A204.1 (cell line): Measurements from ENCODE around the gene THBD.

Experiments used
- FAIRE-seq: peaks from 2 replicates; lab custom pipeline; 2012; peaks lifted over from hg19 to GRCh38; lab: Jason Lieb, UNC

THBD gene

DNA sequence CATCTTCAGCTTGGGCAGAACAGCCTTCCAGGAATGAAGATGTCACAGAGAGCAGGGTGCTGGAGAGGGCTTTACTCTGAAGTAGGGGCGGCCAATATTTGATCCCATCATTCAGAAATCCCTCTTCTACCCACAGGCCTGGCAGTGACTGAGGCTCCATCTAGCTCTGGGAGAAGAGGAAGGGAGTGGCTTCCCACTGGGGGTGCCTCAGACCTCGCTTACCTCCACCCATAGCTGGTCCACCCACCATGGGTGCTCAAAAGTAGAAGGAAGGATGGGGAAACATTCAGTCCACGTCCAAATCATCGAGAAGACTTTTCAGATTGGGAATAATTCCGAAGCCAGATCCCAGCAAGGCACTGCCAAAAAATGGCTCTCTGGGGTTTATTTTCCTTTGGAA is 11.8 kb upstream of the THBD start:
- no peak for FAIRE-seq

DNA sequence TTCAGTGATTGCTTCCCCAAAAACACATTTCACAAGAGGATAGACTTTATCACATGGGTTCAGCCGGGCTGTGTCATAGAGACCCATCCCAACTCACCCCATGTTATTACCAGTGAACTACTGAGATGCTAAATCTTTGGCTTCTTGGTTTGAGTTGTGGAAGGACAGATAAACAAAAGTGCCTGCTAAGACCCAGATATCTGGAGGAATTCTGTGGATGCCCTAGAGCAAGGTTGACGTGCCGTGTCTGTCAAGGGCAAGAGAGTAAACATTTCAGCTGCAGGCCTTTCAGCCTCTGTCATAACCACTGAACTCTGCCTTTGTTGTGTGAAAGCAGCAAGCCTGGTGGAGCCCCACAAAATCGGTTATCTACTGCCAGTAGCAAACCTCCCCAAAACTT is 11.2 kb upstream of the THBD start:
- no peak for FAIRE-seq

DNA sequence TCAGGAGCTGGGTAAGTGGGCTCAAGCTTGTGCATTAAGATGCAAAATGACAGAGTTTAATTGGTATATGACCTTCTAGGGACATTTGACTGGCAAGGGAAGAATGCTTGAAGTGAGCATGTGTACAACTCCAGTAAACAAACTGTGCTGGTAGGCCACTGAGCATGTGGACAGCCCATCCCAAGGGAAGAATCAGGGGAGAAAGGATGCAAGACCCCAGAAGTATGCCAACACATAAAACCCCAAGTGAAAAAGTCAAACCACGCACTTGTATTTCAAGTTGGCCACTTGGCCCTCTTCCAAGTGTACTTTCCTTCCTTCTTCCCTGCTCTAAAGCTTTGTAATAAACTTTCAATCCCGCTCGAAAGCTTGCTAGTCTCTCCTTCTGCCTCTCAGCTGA is 10.4 kb upstream of the THBD start:
- FAIRE-seq, result no peak

DNA sequence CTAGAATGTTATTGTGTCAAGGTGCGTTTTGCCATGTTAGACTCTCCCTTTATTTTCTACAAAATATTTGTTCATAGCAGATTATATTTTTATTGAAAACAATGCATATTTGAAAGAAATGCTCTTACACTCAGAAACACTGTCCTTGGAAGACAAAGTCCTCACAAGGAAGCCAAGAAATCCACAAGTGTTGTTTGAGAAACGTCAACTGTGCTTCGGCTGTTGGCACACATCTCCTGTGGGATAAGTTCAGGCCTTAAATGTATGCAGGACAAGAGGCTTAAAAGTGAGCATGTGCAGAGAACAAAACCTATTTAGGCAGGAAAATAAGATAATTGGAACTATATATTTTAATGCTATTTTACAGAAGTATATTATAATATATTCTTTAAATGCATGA is 9.5 kb upstream of the THBD start:
- no peak for FAIRE-seq

DNA sequence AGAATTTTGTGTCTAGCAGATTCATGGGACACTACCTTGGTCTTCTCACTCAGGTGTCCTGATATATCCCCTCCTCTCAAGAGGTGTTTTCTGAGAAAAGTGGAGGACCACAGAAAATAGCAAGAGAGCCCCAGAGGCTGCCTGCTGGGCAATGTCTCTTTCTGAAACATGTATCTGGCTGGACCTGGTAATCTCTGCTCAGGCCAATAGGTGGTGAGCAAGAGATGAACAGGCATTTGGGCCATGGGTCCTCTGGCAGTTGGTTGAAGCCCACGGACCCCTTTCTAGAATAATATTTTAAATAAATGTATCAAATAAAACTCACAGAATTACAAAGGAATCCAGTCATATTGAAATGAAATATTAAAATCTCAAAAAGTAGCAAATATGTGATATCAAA is 8.8 kb upstream of the THBD start:
- FAIRE-seq, result no peak

DNA sequence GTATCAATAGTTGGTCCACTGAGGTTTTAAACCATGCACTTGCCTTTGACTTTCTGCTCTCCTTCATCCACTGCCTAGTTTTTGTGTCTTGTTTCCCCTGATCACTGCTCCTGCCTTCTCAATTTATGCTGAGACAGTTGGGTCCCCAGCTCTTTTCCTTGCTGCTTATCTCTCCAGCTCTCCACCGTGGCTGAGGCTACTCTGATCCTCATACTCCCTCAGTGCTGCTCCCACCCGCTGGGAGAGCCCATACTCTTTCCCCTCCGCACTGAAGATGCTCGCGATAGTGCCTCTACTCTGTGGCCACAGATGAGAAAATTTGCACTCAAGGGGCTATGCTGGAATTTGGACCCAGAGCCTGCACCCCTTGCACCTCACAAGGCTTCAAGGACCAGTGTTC is 3.4 kb upstream of the THBD start:
- no peak for FAIRE-seq

DNA sequence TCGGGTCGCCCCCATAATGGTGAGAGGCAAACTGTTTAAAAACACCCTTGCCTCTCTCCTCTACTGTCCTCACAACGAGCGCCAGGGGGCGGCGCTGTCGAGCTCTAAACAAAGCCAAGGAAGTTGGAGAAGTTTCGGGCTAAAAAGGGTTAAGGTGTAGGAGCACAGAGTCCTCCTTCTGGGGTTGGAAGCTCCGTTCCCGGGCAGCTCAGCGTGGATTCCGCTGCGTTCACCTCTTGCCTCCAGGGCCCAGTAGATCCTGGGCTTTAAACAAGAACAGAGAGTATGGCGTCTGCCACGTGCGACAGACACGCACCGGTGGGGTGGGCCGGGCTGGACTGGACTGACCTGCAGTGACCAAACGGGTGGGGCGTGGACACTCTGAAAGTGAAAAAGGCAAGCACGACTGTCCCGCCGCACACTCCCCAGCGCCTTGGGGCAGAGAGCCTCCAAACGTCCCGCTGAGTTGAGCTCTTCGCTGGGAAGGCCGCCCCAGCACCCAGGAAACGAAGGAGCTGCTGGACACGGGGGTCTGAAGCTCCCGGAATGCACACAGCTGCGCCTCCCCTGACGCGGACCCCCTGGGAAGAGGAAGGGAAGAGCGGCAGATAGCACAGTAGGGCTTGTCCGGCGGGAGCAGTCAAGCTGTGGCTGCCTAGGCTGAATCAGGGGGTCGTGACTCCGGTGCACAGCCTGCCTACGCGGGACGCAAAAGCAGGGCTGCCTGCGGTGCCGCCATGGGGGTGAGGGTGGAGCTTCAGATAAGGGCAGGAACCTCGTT is 1.6 kb upstream of the THBD start:
- FAIRE-seq, result no peak

DNA sequence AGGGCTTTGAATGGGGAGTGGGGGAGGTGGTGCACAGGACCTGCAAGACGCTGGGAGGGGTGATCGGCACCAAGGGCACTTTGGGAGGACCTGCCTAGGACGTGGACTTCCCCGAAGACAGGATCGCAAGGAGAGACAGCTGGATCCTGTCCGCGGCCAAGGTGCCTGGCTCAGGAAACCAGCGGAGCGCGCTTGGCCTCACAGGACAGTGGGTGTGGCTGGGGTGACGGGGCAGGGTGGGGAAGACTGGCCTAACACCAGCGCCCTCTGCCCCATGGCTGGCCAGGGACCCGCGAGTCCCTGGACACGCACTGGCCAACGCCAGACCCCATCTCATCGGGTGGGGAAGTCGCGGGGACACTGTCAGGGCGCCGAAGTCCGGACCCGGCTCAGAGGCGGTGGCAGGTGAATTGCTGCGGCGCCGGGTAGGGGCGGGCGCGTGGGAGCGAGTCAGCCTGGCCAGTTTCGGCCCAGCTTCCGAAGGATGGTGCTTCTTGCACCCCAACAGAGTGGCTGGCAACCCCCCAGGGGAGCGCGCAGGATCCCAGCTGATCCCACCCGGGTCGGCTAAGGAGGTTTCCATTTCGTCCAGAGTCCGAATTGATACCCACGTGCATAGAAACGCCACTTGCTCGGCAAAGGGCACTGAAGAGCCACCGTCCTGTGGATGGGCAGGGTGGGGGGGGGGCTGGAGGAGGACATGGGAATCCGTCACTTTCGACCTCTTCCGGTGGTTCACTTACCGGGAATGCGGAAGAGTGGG is 785 bp upstream of the THBD start:
- no peak for FAIRE-seq

DNA sequence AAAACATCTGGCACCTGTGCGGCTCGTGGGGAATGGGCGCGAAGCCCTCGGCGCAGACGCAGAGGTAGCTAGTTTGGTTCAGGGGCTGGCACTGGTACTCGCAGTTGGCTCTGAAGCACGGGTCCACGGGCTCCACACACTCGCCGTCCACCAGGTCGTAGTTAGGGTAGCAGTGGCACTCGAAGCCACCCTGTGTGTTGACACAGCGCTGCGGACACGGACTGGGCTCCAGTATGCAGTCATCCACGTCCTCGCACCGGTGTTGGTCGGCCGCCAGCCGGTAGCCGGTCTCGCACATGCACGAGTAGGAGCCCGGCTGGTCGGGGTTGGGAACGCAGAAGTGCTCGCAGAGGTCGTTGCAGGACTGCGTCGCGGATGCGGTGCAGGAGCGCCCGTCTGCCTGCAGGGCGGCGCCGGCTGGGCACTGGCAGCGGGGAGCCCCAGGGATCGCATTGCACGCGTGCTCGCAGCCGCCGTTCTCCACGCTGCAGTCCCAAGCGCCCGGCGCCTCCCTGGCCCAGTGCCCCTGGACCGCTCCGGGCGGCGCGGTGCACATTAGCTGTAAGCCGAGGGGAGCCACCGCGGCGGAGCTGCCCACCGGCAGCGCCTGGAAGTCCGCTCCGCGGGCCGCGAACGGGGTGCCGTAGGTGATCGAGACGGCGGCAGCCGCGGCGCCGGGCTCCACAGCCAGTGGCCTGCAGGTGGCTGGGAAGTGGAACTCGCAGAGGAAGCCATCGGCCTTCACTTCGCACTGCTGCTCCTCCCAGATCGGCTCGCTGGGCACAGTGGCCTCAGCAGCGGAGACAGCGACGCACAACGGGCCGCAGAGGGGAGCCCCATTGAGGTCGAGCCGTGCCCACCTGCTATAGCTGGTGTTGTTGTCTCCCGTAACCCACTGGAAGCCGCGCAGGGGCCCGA is 930 bp downstream of the THBD start:
- no peak for FAIRE-seq

DNA sequence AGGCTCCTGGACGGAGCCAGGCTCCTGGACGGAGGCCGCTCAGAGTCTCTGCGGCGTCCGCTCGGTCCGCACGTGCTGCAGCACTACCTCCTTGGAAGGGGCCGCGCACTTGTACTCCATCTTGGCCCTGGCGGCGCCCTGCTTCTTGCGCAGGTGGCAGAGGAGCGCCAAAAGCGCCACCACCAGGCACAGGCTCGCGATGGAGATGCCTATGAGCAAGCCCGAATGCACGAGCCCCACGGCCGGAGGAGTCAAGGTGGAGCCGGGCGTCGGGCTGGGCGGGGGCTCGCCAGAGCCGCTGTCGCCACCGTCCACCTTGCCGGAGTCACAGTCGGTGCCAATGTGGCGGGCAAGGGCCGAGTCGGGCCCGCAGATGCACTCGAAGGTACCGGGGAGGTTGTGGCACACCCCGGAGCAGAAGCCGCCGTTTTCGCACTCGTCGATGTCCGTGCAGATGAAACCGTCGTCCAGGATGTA is 1.7 kb downstream of the THBD start:
- FAIRE-seq, result no peak

DNA sequence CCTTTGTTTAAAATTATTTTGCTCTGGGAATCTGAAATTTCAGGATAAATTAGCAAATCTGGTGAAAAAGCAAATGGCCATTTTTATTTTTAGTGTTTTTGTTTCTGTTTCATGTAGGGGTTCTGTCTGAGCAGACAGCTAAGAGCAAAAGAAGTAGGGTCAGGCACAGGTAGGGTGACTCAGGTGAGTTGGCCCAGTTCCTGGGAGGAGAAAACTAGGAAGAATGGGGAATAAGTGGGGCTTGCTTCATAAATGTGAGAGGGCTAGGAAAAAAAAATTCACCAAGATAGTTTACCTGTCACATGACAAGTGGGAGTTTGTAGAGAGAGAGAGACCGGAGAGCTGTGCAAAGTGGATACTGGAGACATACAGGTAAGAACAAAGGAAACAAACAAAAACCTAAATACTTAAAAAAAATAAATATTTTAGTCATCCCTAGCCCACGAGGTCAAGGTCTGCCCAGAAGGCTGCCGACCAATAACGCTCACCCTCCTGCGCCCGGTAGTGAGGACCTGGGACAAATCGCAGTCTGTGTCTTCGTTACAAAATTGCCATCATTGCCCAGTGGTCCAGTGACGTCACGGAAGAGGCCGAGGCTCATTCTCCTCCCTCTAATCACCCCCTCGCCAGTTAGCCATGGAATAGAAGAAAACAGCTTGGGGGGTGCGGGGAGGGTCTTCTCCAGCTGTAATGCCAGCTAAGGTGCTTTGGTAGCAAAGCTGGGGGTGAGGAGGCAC is 2.3 kb downstream of the THBD start:
- no peak for FAIRE-seq

DNA sequence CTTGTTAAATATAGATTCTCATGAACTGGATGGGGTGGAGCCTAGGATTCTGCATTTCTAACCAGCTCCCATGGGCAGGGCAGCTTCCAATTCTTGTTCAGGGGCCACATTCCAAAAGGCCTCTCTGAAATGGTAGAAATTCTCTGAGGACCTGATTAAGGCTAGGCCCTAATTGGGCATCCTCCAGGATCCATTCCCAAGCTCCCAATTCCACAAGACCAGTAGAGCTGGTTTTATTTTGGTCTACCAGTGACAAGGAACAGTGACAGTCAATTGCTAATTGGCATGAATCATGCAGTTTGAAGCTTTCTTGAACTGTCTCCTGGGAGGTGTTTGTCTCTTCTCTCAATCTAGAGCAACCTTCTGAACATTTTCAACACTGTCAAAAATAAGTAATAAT is 3.0 kb downstream of the THBD start:
- no peak for FAIRE-seq

DNA sequence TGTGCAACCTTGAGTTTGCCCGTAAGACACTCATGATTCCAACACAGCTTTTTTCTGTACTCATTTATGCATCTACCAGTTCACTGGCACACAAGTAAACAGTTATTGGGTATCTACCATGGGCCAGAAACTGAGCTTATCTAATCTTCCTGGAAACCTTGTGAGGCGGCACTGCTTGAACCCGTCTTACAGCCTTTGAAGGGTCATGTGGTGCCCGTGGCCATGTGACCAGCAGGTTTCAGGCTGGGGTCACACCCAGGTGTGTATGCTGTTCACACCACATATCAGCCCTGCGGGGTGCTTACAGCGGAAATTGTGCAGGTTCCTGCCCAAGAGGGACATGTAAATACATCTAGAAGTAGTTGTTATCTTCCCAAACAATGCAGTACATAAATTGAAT is 6.1 kb downstream of the THBD start:
- FAIRE-seq, result no peak

DNA sequence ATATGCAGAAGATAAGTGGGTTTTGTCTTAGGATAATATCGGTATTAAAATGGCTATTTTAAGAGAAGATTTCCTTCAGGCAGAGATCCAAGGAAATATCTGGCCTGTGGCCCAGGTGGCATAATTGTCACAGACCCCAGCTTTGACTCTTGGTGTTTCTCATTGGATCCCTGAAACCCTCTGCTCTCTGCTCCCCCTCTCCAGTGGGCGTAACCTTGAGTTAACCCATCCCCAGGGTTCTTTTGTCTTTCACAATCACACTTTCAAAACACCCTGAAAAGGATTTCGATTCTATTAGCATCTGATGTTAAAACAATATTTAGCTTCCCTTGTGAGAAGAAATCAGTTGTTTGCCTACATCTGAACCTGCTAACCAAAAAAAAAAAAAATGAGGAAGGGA is 7.2 kb downstream of the THBD start:
- FAIRE-seq, result no peak

DNA sequence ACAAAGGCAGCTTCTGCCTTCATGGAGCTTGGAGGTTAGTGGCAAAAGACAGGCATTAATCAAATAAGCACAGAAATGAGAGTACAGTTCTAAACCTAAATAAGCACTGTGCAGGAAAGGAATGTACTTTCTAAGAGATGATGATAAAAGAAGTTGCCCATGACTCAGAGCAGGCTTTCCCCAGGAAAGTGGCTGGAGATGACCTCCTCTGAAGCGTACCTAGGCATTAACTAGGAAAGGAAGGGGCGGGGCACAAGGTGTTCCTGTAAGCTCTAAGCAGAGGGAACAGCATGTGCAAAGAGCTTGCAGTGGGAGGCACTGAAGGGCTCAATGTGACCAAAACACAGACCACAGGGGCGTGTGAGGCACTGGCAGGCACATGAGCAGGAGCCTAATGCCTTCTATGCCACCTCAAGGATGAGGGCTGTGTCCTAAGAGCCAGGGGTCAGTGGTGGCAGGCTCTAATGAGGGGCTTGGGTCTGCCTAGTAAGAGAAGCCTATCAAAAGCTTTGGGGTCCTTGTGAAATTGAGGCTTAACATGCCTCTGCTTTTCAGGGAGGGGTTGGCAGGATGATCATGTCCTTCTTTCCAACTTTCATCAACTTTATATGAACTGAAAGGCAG is 9.5 kb downstream of the THBD start:
- no peak for FAIRE-seq

DNA sequence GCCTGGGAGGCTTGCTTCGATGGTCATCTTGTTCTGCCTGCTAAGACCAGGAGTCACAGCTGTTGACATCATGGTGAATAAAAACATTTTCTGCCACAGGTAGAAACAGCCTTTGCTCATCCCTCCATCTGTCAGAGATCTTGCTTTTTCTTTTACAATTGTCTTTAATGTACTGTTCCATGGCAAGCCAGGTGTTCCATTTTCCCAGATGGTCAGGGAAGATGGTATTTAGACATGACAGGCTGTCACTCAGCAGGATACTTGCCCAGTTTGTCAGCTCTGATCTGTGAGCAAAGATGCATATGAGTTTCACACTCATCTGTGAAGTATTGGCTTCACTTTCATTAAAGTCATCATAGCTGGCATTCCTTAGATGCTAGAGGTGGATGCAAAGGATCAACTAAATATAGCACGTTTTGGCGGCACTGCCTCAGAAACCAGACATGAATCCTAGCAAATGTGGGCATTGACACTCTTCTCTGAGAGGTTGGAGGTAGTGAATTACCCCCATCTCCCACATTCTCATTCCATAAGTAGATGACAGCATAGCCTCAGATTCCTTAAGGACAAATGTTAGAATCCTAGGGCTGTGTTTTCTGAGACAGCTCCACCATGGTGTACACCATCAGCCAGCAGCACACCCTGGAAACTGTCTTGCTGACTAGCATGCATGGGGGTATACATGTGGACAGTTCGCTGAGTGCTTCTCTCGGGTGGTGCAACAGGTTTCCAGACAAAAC is 10.2 kb downstream of the THBD start:
- FAIRE-seq, result no peak

DNA sequence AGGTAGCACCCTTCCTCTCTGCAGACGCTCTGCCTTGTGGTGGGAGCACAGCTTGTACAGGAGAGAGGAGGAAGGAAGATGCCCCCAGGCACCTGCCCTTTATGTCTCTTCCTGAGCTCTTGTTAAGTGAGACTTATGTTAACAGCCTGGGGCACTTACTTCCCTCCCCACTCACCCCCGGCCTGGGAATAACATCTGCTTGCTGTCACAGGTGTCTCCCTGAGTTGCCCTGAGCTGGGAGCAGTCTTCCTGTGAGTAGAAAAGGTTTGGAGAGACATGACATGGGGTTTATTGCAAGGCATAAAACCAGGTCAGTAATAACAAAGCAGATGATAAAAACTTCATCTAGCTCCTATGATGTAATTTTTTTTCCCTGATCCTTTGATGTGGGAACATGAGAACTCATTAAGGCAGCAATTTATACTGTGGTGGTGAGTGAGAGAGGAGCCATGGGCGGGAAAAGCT is 12.4 kb downstream of the THBD start:
- no peak for FAIRE-seq

DNA sequence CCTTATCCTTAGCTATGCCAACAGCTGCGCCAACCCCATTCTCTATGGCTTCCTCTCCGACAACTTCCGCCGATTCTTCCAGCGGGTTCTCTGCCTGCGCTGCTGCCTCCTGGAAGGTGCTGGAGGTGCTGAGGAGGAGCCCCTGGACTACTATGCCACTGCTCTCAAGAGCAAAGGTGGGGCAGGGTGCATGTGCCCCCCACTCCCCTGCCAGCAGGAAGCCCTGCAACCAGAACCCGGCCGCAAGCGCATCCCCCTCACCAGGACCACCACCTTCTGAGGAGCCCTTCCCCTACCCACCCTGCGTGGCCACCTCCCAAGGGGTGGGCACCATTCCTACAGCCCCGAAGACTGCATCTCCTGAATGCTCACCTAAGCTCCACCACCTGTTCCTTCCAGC is 13.1 kb downstream of the THBD start:
- FAIRE-seq, result no peak

DNA sequence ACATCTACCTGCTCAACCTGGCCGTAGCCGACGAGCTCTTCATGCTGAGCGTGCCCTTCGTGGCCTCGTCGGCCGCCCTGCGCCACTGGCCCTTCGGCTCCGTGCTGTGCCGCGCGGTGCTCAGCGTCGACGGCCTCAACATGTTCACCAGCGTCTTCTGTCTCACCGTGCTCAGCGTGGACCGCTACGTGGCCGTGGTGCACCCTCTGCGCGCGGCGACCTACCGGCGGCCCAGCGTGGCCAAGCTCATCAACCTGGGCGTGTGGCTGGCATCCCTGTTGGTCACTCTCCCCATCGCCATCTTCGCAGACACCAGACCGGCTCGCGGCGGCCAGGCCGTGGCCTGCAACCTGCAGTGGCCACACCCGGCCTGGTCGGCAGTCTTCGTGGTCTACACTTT is 13.7 kb downstream of the THBD start:
- no peak for FAIRE-seq

DNA sequence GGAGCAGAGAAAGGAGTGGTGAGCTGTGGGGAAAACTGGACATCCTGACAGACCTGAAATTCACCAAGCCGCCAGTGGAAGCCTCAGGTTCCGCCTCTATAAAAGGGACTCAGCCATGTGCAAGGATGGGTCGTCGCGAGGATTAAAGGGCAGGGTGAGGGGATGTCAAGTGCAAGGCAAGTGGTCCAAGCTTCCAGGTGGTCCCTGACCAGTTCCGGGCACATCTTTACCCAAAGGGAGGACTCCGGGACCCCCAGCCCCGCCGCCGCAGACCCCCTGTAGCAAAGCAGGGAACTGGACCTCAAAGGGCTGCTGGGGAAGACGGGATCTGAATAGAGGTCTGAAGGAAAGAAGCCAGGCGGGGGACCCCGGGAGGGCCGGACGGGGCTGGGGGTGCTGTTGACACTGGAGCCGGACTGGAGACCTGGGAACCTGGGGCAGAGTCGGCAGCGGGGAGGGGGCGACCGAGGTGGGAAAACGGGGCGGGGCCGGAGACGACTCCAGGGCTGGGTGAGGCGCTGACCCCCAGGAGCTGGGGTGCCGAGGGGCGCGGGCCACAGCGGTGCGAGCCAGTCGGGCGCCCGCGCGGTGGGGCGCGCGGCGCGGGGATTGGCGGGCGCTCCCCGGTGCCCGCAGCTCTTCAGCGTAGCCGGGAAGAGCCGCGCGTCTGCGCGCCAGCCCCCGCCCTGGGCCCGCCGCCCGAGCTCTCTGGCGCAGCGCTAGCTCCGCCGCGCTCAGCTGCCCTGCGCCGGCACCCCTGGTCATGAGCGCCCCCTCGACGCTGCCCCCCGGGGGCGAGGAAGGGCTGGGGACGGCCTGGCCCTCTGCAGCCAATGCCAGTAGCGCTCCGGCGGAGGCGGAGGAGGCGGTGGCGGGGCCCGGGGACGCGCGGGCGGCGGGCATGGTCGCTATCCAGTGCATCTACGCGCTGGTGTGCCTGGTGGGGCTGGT is 14.5 kb downstream of the THBD start, which contains the start of gene SSTR4:
Gene SSTR4, plus strand, starts transcription at position 592 of the 951 bp plus-strand sequence. Its CDS starts 172 bp downstream, at position 764.
- no peak for FAIRE-seq
